Stimulated activated CD4-positive, alpha-beta T cell treated with anti-CD3 and anti-CD28 coated beads, Interleukin-12 subunit alpha, Interleukin-12 subunit beta, amount 100 ng/mL, for 4 hours (primary cell): ENCODE measurements around the gene TRIM7.

Experiments
- DNase-seq: peaks from one replicate; pipeline ENCODE4 v3.0.0-alpha.2; 2020

The TRIM7 gene

GRCh38 chr5:181169459-181170236, 35.3 kb downstream of the TRIM7 start:
- DNase-seq, result peak; percentile 86

- DNase-seq, result no peak
These were observed 36.3 kb downstream of the TRIM7 start for GRCh38 chr5:181168595-181169118.

- DNase-seq, result no peak
These were observed 37.0 kb downstream of the TRIM7 start for GRCh38 chr5:181167814-181168488.

GRCh38 chr5:181166812-181167733, 37.9 kb downstream of the TRIM7 start:
- DNase-seq, result no peak

- DNase-seq, result peak; percentile 59
These were observed 40.7 kb downstream of the TRIM7 start for GRCh38 chr5:181164076-181164952.

- DNase-seq, result no peak
These were observed 41.4 kb downstream of the TRIM7 start for GRCh38 chr5:181163487-181164075.

- DNase-seq, result no peak
These were observed 43.3 kb downstream of the TRIM7 start for GRCh38 chr5:181161534-181162175.

- DNase-seq, result peak; percentile 42
These were observed 44.1 kb downstream of the TRIM7 start for GRCh38 chr5:181160755-181161533.

GRCh38 chr5:181160152-181160754, 44.7 kb downstream of the TRIM7 start:
- peak; percentile 76 for DNase-seq

GRCh38 chr5:181159286-181160151, 45.5 kb downstream of the TRIM7 start:
- DNase-seq, result peak; percentile 97

- DNase-seq, result no peak
These were observed 46.1 kb downstream of the TRIM7 start for GRCh38 chr5:181158869-181159268.

GRCh38 chr5:181156758-181157157, 48.2 kb downstream of the TRIM7 start:
- no peak for DNase-seq

- no peak for DNase-seq
These were observed 51.2 kb downstream of the TRIM7 start for GRCh38 chr5:181153814-181154213.

GRCh38 chr5:181152406-181152805, 52.6 kb downstream of the TRIM7 start:
- DNase-seq, result no peak

GRCh38 chr5:181151146-181151545, 53.9 kb downstream of the TRIM7 start:
- no peak for DNase-seq

- no peak for DNase-seq
These were observed 54.9 kb downstream of the TRIM7 start for GRCh38 chr5:181149806-181150733.

- no peak for DNase-seq
These were observed 55.6 kb downstream of the TRIM7 start for GRCh38 chr5:181149355-181149754.
